CD4-positive, alpha-beta T cell (primary cell): ENCODE results near the gene PLG. TPM values are rescaled to one million over a fixed set of nuclear protein-coding genes. Genes with fewer than 3 reads are reported as not detected.

Experiments used
- ATAC-seq: fragments of 200-7000 bp; cut with Tn5 transposase; one replicate; pipeline ENCODE4 v1.10.0; 2022; ENCODE audit warnings: mild to moderate bottlenecking; ENCODE audit not compliant: poor library complexity
- CTCF ChIA-PET: fragments of 350-600 bp; sonication (Branson Sonifier 250); formaldehyde crosslinking; loops from one replicate; lab custom pipeline; 2021; ENCODE audit warnings: antibody characterized with exemption, inconsistent platforms; lab: Charles Lee
- POLR2A ChIA-PET: fragments of 350-600 bp; sonication (Branson Sonifier 250); formaldehyde crosslinking; loops from one replicate; lab custom pipeline; 2021; ENCODE audit warnings: antibody characterized with exemption, inconsistent platforms; lab: Charles Lee
- DNase-seq, 14 experiments: peaks; one replicate each; pipeline ENCODE4 v3.0.0-alpha.2; 2013 to 2020; ENCODE audit warnings: mixed read lengths in 2 of 14
- H3K27ac ChIP-seq, 2 donors: one replicate each; pipeline versions ENCODE4 v1.5.1 to v1.7.0; 2013; ENCODE audit warnings: low read length in 2 of 2, low read depth in 1 of 2, mild to moderate bottlenecking in 1 of 2
- H3K27me3 ChIP-seq, 2 experiments: 1 replicate in 1 of 2; 2 replicates in 1 of 2; pipeline versions ENCODE4 v1.6.1 to v1.7.0; 2013; ENCODE audit warnings: low read length in 2 of 2, control low read depth in 1 of 2, mild to moderate bottlenecking in 1 of 2, moderate library complexity in 1 of 2; ENCODE audit not compliant: insufficient read depth in 2 of 2, control insufficient read depth in 1 of 2
- H3K36me3 ChIP-seq: one replicate; pipeline ENCODE4 v1.6.1; 2013; ENCODE audit warnings: low read length, control low read depth; ENCODE audit not compliant: insufficient read depth
- H3K4me1 ChIP-seq: one replicate; pipeline ENCODE4 v1.6.1; 2013; ENCODE audit warnings: low read length, control low read depth; ENCODE audit not compliant: insufficient read depth
- H3K4me3 ChIP-seq: one replicate; pipeline ENCODE4 v1.5.1; 2013; ENCODE audit warnings: mild to moderate bottlenecking, low read length, moderate library complexity
- H3K9me3 ChIP-seq, 2 experiments: 1 replicate in 1 of 2; 2 replicates in 1 of 2; pipeline versions ENCODE4 v1.6.1 to v1.7.0; 2013; ENCODE audit warnings: low read length in 2 of 2, mild to moderate bottlenecking in 2 of 2, control low read depth in 1 of 2, moderate library complexity in 1 of 2; ENCODE audit not compliant: control insufficient read depth in 1 of 2, insufficient read depth in 1 of 2
- H3K27ac Mint-ChIP-seq: one replicate; pipeline ENCODE4 v1.8.0; 2020; ENCODE audit warnings: mixed read lengths
- H3K27me3 Mint-ChIP-seq: one replicate; pipeline ENCODE4 v1.8.0; 2021; ENCODE audit warnings: mixed read lengths
- H3K36me3 Mint-ChIP-seq: one replicate; pipeline ENCODE4 v1.8.0; 2021; ENCODE audit warnings: low read depth, mixed read lengths
- H3K4me1 Mint-ChIP-seq: one replicate; pipeline ENCODE4 v1.8.0; 2021; ENCODE audit warnings: low read depth, mixed read lengths
- H3K4me3 Mint-ChIP-seq: one replicate; pipeline ENCODE4 v1.8.0; 2020; ENCODE audit warnings: mild to moderate bottlenecking, mixed read lengths
- H3K9me3 Mint-ChIP-seq: one replicate; pipeline ENCODE4 v1.8.0; 2020; ENCODE audit warnings: mixed read lengths
- CTCF ChIP-seq: fragments of 200-600 bp; IDR thresholded peaks from one replicate; pipeline ENCODE4 v1.8.0; 2022; ENCODE audit warnings: antibody characterized with exemption, mild to moderate bottlenecking
- intact Hi-C, 2 experiments: fragments of 100-400 bp; cut with DNase I in 1 of 2; cut with micrococcal nuclease in 1 of 2; formaldehyde crosslinking; loops; one replicate each; pipeline versions ENCODE4 v1.15.1 to v1.9.0; 2023 to 2025; cut with DNase I, micrococcal nuclease
- total RNA-seq, 174 experiments: library from RNA in 2 of 174; stranded (reverse) in 2 of 174; gene quantifications; one replicate each; pipeline ENCODE4 v1.2.3 and lab custom pipeline; 2021 to 2026

The PLG gene
- total RNA-seq, 2 experiments from 2014 or later, result not detected

DNA sequence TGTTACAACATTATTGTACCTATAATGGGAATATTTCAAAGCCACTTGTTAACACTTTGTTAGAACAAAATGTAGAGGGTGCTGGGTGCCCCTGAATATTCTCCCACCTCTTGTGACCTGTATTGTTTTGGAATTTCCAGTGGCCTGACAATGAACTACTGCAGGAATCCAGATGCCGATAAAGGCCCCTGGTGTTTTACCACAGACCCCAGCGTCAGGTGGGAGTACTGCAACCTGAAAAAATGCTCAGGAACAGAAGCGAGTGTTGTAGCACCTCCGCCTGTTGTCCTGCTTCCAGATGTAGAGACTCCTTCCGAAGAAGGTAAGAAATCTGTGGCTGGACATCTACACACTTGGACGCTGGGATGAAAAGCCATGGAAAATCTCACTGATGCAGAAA, 28.9 kb downstream of the PLG start:
- H3K27me3 ChIP-seq, result peaks cover 0 to 5% of the 10 kb centered on the region in 2 experiments
- no peak overlapping the region for H3K4me3 ChIP-seq
- ChIA-PET CTCF (no interaction called here), POLR2A (no interaction called here)
- no peak overlapping the region for H3K27ac ChIP-seq
- no peak for ATAC-seq
- no peak for DNase-seq
- TF ChIP-seq CTCF, result no peak
- H3K4me1 ChIP-seq, result no peaks in the 10 kb centered on the region
- no peaks in the 10 kb centered on the region for H3K36me3 ChIP-seq
- H3K9me3 ChIP-seq, result no peaks in the 10 kb centered on the region
- no peaks in the 10 kb centered on the region for H3K9me3 Mint-ChIP-seq
- no peak overlapping the region for H3K4me3 Mint-ChIP-seq
- intact Hi-C loops, result no loop called here
- no peaks in the 10 kb centered on the region for H3K36me3 Mint-ChIP-seq
- H3K4me1 Mint-ChIP-seq, result no peaks in the 10 kb centered on the region
- H3K27ac Mint-ChIP-seq, result no peak overlapping the region
- H3K27me3 Mint-ChIP-seq, result peaks cover 8% of the 10 kb centered on the region

GRCh38 chr6:160733050-160733646, 31.1 kb downstream of the PLG start:
- Mint-ChIP-seq H3K4me3 (no peak overlapping the region), H3K27me3 (peaks cover 18% of the 10 kb centered on the region), H3K36me3 (no peaks in the 10 kb centered on the region), H3K27ac (no peak overlapping the region), H3K9me3 (no peaks in the 10 kb centered on the region), H3K4me1 (no peaks in the 10 kb centered on the region)
- no peaks in the 10 kb centered on the region for H3K9me3 ChIP-seq
- no peak for ATAC-seq
- H3K36me3 ChIP-seq, result no peaks in the 10 kb centered on the region
- peaks cover 0 to 5% of the 10 kb centered on the region in 2 experiments for H3K27me3 ChIP-seq
- intact Hi-C loops, result loop anchor here in 1 of 2 experiments (2.0 kb wide), 1 partner anchor 640 kb away; no protein-coding TSS in a partner anchor
- peak; percentile 33 for TF ChIP-seq CTCF
- POLR2A ChIA-PET, result no interaction called here
- H3K4me1 ChIP-seq, result no peaks in the 10 kb centered on the region
- peak in 4 of 14 experiments; percentile 17 to 57 (median 40) for DNase-seq
- no peak overlapping the region for H3K27ac ChIP-seq
- CTCF ChIA-PET, result interaction anchor here (1.8 kb wide), 1 partner anchor 638 kb away, joined by 6 read pairs; no protein-coding TSS in a partner anchor
- H3K4me3 ChIP-seq, result no peak overlapping the region

DNA sequence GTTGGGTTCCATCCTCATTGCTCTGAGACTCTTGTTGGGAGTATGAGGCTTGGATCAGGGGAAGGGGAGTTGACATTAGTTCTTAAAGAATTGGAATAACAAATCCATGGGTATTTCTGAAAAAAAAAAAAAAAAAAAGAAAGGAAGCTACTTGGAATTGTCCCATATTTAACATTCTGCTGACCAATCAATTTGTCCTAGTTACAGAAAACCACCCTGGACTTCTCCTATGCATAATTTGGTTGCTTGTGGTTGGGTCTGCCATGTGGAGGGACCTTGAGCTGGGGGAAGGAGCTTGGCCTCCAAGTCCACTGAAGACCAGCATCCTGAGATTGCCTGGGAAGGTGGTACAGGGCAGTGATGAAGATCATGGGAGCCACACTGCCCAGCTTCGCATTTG, 32.6 kb downstream of the PLG start:
- no peak for TF ChIP-seq CTCF
- CTCF ChIA-PET, result interaction anchor here (0.8 kb wide), 1 partner anchor 638 kb away, joined by 3 read pairs; no protein-coding TSS in a partner anchor
- H3K36me3 ChIP-seq, result no peaks in the 10 kb centered on the region
- Mint-ChIP-seq H3K4me1 (no peaks in the 10 kb centered on the region), H3K27me3 (peaks cover 18% of the 10 kb centered on the region), H3K9me3 (no peaks in the 10 kb centered on the region), H3K27ac (no peak overlapping the region), H3K4me3 (no peak overlapping the region), H3K36me3 (no peaks in the 10 kb centered on the region)
- no peak for ATAC-seq
- H3K27me3 ChIP-seq, result peaks cover 0 to 5% of the 10 kb centered on the region in 2 experiments
- DNase-seq, result no peak
- no peaks in the 10 kb centered on the region for H3K4me1 ChIP-seq
- no peaks in the 10 kb centered on the region for H3K9me3 ChIP-seq
- POLR2A ChIA-PET, result no interaction called here
- intact Hi-C loops, result no loop called here
- H3K27ac ChIP-seq, result no peak overlapping the region
- no peak overlapping the region for H3K4me3 ChIP-seq
